HG02970 (cell line): ENCODE data around the gene UBXN7.
"Not testable (repeated sequence)": the region's sequence is repeated elsewhere in the genome, so short reads cannot be mapped to it uniquely, and the experiment has no call there.

Experiments
- ATAC-seq: cut with Tn5 transposase; IDR thresholded peaks from one replicate; pipeline ENCODE4 v1.9.1; 2021; ENCODE audit warnings: mild to moderate bottlenecking, moderate library complexity, moderate number of reproducible peaks; ENCODE audit not compliant: unreplicated experiment, low FRiP score

The UBXN7 gene

GRCh38 chr3:196360586-196360985 lies 71.6 kb downstream of the UBXN7 start:
- no peak for ATAC-seq

- not testable (repeated sequence) for ATAC-seq
Measured at GRCh38 chr3:196358540-196358939, 73.7 kb downstream of the UBXN7 start.

- no peak for ATAC-seq
Measured at GRCh38 chr3:196357905-196358304, 74.3 kb downstream of the UBXN7 start.

- ATAC-seq, result no peak
Measured at GRCh38 chr3:196356556-196356955, 75.7 kb downstream of the UBXN7 start.

GRCh38 chr3:196355668-196356067 lies 76.6 kb downstream of the UBXN7 start:
- no peak for ATAC-seq

- no peak for ATAC-seq
Measured at GRCh38 chr3:196354132-196354531, 78.1 kb downstream of the UBXN7 start.

- no peak for ATAC-seq
Measured at GRCh38 chr3:196351541-196351940, 80.7 kb downstream of the UBXN7 start.

- ATAC-seq, result no peak
Measured at GRCh38 chr3:196350067-196350466, 82.2 kb downstream of the UBXN7 start.

GRCh38 chr3:196348698-196349097 lies 83.5 kb downstream of the UBXN7 start:
- no peak for ATAC-seq

- ATAC-seq, result no peak
Measured at GRCh38 chr3:196344663-196345062, 87.6 kb downstream of the UBXN7 start.

- ATAC-seq, result not testable (repeated sequence)
Measured at GRCh38 chr3:196343917-196344316, 88.3 kb downstream of the UBXN7 start.

- ATAC-seq, result no peak
Measured at GRCh38 chr3:196341137-196341536, 91.1 kb downstream of the UBXN7 start.

GRCh38 chr3:196340466-196340865 lies 91.8 kb downstream of the UBXN7 start:
- no peak for ATAC-seq

- ATAC-seq, result no peak
Measured at GRCh38 chr3:196339493-196340254, 92.6 kb downstream of the UBXN7 start.

GRCh38 chr3:196339044-196339443 lies 93.2 kb downstream of the UBXN7 start:
- no peak for ATAC-seq

GRCh38 chr3:196336319-196337145 lies 95.7 kb downstream of the UBXN7 start:
- no peak for ATAC-seq

- no peak for ATAC-seq
Measured at GRCh38 chr3:196335503-196335948, 96.7 kb downstream of the UBXN7 start.

- no peak for ATAC-seq
Measured at GRCh38 chr3:196334982-196335381, 97.2 kb downstream of the UBXN7 start.

GRCh38 chr3:196332168-196332567 lies 100.1 kb downstream of the UBXN7 start:
- ATAC-seq, result no peak

GRCh38 chr3:196327405-196327804 lies 104.8 kb downstream of the UBXN7 start:
- no peak for ATAC-seq

GRCh38 chr3:196326936-196327335 lies 105.3 kb downstream of the UBXN7 start:
- ATAC-seq, result no peak

GRCh38 chr3:196323691-196324090 lies 108.5 kb downstream of the UBXN7 start:
- ATAC-seq, result no peak
